Daoy (cell line): ENCODE results near the gene ADAP1. TPM values are rescaled to one million over a fixed set of nuclear protein-coding genes. Genes with fewer than 3 reads are reported as not detected.
"Not testable (repeated sequence)": the region's sequence is repeated elsewhere in the genome, so short reads cannot be mapped to it uniquely, and the experiment has no call there.

Experiments used
- DNase-seq: peaks from one replicate; pipeline ENCODE4 v3.0.0-alpha.2; 2015; ENCODE audit warnings: low read depth
- total RNA-seq: library from RNA; depleted of rRNA; stranded (reverse); fragments of >200 nt; shearing (Covaris generic); gene quantifications from 2 replicates; pipeline ENCODE4 v1.2.3, GENCODE V29; 2014

The ADAP1 gene
- total RNA-seq, 1 experiment from 2014 or later, result 1.3 TPM

GRCh38 chr7:960269-960871 lies 5.9 kb upstream of the ADAP1 start:
- DNase-seq, result no peak

- DNase-seq, result not testable (repeated sequence)
These were observed 5.3 kb upstream of the ADAP1 start for GRCh38 chr7:959740-960139.

DNA sequence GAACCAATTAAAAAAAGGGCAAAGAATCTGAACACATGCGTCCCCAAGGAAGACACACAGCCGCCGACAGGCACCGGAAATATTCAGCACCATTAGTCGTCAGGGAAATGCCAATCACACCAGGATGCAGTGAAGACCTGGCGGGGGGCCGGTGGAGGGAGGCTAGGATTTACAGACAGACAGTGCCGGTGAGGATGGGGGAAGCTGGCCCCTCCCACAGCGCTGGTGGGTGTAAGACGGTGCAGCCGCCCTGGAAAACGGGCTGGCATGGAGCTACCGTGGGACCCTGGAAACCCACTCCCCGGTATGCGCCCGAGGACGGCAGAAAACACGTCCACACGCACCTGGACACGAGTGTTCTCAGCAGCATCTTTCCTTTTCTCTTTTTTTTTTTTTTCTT lies 4.8 kb upstream of the ADAP1 start:
- DNase-seq, result no peak

- no peak for DNase-seq
These were observed 4.0 kb upstream of the ADAP1 start for GRCh38 chr7:958221-959200.

- DNase-seq, result no peak
These were observed 3.1 kb upstream of the ADAP1 start for GRCh38 chr7:957418-958220.

DNA sequence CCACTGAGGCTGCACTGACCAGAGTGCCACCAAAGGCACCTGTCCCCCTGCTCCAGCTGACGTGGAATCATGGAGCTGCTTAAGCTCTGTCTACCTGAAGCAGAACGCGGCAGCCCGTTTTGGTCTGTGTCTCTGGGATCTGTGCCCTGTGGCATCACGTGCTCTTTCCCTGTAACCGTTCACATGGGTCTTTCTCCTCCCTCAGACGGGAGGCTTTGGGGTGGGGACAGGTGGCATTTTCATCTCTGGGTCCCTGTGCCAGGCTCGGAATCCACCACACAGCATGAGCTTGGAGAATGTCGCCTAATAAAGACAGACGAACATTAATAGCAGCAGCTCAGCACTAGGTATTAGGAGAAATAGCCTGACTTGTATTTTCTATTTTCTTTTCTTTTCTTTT lies 1.6 kb upstream of the ADAP1 start:
- DNase-seq, result no peak

DNA sequence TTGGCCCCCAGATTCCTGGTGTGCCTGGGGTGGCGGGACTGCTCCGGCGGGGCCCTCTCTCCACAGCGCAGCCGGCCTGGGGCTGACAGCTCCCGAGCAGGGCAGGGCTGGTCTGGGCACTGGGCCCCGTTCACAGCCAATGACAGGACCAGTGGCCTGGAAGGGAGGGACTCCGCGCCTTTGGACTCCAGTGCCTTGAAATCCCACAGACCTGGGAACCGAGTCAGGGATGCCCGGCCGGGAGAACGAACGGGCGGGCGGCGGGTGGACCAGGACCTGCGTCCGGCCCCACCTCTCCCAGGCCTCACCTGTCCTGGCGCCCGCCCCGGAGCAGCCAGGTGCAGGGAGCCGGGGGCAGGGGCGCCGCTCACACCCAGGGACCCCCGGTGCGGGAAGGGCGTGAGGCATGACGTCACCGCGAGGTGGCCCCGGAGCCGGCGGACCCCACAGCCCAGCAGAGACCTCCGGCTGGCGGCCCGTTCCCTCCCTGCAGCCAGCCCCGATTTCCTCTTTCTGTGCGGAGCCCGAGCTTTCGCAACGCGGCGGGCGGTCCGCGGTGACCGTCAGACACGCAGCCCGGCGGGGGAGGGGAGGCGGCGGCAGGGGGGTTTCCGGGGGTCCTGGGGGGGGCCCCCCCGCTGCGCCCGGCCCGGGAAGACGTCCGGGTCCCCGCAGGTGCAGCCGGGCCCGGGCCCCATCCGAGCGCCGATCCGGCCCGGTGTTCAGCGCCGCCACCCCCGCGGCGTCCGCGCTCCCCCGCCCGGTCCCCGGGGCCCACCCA lies 743 bp downstream of the ADAP1 start:
- no peak for DNase-seq

- no peak for DNase-seq
These were observed 1.7 kb downstream of the ADAP1 start for GRCh38 chr7:952548-953441.

GRCh38 chr7:951881-952547 lies 2.5 kb downstream of the ADAP1 start:
- no peak for DNase-seq

DNA sequence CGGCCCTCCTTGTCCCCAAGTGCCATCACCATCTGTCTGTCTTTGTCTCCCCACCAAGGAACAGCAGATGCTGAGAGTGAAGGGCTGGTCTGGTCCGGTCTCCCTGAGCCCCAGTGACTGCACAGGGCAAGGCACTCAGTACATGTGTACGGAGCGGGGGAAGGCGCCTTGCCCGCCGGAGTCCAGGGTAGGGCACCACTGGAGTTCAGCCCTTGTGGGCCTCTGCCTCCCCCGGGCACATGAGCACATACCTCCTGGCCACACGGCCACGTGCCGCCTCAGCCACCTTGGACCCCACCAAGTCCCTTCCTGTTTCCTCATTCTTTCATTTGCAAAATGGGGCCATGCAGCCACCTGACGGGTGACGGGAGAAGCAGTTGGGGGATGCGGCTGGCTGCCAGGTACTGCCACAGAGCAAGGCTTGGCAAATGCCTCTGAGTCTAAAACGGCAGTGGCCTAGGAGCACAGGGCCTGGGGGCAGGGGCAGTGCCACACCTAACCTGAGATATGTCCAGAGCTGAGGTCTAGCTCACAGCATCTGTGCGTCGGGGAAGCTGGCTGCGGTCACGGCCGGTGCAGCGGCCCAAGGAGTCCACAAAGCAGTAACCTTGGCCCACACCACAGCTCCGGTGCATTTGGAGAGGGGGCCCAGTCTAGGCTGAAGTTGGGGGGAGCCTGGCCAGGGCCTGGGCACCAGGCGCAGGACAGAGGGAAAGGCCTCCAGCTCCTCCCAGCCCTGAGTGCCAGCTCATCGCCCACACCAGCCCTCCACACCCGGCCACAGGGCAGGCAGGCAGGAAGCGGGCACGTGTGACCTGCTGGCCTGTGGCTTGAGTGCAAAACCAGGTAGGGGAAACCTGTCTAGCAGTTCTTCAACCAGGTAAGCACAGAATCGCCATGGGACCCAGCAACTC lies 5.2 kb downstream of the ADAP1 start:
- no peak for DNase-seq

GRCh38 chr7:947391-948210 lies 6.9 kb downstream of the ADAP1 start:
- DNase-seq, result no peak

DNA sequence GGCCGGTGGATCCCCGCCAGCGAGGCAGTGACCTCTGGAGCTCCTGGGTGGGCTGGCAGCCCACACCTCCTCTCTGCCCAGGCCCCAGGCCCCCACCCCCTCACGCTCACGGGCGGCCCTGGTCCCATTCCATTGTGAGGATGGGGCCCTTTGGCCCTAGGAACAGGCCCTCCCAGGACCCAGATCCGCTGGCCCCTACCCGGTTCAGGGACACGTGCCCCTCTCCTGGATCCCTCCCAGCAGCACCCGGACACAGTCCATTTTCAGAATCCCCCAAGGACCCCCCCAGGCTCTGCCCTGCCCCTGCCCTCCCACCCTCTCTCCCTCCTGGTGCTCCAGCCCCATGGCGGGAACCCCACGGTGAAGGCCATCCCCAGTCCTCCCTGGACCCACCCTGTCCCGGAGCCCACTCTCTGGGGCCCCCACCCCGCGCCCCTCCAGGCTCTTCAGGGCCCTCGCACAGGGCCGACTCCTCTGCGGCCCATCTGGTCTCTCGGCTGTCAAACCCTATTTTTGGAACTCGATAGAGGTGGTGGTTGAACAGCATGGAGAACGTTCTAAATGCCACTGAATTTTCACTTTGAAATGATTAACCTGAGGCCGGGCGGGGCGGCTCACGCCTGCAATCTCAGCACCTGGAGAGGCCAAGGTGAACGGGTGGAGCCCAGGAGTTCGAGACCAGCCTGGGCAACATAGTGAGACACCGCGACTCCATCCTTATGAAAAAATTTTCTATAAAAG lies 8.1 kb downstream of the ADAP1 start:
- no peak for DNase-seq

GRCh38 chr7:945556-946255 lies 8.8 kb downstream of the ADAP1 start:
- DNase-seq, result no peak

- DNase-seq, result no peak
These were observed 9.3 kb downstream of the ADAP1 start for GRCh38 chr7:945147-945555.

GRCh38 chr7:944744-945143 lies 9.7 kb downstream of the ADAP1 start:
- DNase-seq, result no peak

DNA sequence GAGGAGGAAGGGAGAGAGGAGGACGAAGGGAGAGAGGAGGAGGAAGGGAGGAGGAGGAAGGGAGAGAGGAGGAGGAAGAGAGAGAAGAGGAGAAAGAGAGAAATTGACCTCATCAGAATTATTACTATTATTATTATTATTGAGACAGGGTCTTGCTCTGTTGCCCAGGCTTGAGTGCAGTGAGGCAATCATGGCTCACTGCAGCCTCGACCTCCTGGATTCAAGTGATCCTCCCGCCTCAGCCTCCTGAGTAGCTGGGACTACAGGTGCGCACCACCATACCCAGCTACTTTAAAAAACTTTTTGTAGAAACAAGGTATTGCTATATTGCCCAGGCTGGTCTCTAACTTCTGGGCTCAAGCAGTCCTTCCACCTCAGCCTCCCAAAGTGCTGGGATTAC lies 10.7 kb downstream of the ADAP1 start:
- not testable (repeated sequence) for DNase-seq
